ENCODE data around the gene SORCS2.

SORCS2 gene

GRCh38 chr4:7361280-7361895 is 169.1 kb downstream of the SORCS2 start:
- DNase-seq, result no peak

DNA sequence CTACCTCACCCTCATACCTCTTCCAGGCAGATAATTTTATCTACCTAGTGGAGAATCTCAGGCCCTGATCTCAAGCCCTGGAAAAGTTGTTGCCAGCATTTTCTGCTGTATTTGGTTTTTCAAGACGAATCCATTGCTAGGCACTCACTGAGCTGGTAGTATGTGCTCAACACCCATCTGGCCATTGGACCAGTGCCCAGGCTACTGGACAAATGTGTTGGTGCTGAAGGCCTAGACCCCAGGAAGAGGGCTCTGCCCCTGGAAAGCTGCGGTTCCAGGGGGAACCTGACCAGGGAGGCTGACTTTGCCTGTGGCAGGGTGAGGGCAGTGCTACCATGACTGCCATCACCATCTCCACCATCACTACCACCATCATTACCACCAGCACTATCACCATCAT is 170.0 kb downstream of the SORCS2 start:
- DNase-seq, result no peak

- no peak for DNase-seq
These were observed 170.6 kb downstream of the SORCS2 start for GRCh38 chr4:7362862-7363430.

- DNase-seq, result no peak
These were observed 172.6 kb downstream of the SORCS2 start for GRCh38 chr4:7364979-7365378.

GRCh38 chr4:7365462-7366179 is 173.3 kb downstream of the SORCS2 start:
- DNase-seq, result no peak

DNA sequence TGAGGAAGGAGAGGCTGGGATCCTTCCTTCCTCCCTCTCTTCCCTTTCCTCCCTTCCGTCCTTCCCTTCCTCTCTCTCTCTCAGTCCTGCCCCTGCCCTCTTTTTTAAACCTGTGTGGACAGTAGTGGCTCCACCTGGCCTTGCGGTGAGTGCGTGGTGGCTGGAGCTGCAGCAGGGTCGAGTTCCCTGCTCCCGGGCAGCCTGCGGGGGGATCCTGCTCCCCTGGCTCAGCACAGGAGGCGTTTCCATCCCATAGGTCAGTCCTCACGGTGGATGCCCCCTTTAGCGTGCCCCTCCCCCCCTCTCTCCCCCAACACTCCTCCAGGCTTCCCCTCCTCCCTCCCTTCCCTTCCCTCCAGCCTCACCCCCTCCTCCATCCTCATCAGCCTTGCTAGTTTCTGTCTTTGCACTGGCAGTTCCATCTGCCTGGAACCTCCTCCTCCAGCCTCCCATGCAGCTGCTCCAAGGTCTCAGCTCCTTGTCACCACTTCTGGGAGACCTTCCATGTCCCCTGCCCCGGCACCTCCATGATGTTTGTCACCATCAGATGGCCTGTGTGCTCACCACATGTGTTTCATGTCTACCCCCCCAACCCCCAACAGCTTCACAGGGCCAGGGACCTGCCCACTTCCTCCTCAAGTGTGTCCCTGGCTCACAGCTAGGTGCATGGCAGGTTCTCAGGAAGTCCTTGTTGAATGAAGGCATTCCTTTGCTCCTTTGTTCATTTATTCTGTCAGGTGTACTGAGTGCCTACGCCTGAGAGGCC is 174.0 kb downstream of the SORCS2 start:
- no peak for DNase-seq

DNA sequence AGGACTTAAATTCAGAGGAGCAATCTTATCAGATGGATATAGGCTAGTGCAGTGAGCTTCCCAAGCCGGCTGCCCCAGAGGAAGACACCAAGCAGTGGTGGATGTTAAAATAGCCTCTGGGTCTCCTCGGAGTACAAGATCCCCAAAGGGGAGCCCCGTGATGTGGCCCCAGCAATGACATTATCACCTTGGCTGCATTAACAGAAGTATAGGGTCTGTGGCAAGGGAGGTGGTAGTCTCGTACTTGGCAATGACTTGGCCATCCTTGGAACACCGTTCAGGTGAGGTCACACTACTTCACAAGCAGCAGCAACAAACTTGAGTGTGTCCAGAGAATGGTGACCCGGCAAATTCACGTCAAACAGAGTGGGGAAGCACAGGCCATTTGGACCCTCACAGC is 174.6 kb downstream of the SORCS2 start:
- DNase-seq, result no peak

GRCh38 chr4:7367406-7367805 is 175.1 kb downstream of the SORCS2 start:
- no peak for DNase-seq

GRCh38 chr4:7367864-7368277 is 175.5 kb downstream of the SORCS2 start:
- DNase-seq, result no peak

- DNase-seq, result no peak
These were observed 176.0 kb downstream of the SORCS2 start for GRCh38 chr4:7368296-7368695.

DNA sequence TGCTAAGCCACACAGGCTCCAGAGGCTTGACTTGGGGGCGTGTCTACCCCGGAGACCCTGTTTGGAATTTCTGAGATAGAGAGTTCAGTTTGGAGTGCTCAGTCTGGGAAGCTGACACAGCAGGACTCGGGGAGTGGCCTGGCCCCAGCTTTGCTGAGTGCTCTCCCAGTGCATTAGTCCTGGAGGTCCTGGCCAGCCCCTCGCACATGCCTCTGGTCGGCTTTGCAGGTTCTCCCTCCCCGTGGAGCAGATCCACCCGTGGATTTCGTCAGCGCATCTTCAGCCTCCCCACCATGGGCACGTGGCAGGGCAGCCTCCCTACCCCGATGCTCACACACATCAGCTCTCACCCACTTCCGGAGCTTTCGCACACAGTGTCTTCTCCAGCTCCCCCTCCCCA is 177.2 kb downstream of the SORCS2 start:
- no peak for DNase-seq

DNA sequence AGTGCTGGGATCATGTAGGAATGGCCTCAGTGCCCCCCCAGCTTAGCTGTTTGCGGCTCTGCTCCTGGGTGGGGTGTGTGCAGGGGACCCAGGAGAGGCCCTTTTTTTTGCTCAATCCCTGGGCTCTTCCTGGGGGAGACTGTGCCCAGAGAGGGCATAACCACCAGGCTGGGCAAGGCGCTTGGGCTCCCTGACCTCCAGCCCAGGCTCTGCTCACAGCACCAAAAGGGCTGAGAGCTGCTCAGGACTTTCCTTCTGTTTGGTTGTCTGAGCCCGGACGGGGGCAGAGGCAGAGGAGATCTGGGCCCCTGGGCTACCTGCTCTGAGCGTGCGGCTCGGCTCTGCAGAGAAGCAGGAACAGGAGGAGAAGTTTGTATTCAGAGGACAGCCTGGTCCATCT is 177.7 kb downstream of the SORCS2 start:
- DNase-seq, result no peak

DNA sequence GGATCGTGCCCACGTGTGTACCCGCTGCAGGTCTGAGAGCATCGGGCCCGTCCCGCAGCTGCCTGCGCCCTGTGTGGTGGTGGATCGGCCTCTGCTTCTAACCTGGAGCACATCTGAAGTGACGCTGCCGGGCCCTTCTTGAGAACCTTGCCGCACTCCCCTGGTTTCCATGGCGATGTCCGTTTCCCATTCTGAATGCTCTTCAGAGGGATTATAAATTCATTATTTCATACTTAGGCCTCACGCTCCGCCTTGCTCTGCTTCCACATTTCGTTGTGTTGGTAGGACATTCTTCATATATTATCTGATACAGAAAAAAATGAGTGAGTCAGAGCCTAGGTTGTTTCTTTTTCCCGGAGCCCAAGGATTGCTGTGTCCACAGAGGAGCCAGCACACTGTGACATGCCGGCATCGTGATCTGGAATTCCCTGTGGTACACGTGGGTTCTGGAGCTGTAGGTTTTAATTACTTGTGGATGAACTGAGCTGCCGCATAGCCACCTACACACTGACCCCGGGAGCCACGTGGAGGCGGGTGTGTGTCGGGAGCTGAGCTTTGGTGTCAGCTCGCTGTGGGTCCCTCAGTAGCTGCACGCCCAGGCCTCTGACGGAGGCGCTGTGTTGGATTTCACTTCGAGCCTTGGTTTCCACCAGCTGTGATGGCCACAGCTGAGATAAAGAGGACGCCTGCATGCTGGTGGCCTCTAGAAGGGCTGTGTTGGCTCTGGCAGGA is 179.0 kb downstream of the SORCS2 start:
- no peak for DNase-seq

DNA sequence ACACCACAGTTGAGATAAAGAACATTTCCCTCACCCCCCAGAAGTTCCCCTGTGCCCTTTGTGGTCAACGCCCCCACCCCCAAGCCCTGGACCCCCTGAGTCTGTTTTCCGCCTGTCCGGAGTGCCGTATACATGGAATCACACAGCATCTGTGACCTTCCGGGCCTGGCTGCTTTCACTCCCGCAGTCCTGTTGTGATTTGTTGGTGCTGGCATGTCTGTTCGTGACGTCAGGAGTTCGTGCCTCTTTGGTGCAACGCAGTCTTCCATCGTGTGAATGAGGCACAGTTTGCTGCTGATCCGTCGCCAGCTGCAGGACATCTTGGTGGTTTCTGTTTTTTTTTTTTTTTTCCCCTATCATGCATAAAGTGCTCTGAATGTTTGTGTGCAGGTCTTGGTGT is 180.3 kb downstream of the SORCS2 start:
- no peak for DNase-seq

- DNase-seq, result no peak
These were observed 182.2 kb downstream of the SORCS2 start for GRCh38 chr4:7374571-7374970.

DNA sequence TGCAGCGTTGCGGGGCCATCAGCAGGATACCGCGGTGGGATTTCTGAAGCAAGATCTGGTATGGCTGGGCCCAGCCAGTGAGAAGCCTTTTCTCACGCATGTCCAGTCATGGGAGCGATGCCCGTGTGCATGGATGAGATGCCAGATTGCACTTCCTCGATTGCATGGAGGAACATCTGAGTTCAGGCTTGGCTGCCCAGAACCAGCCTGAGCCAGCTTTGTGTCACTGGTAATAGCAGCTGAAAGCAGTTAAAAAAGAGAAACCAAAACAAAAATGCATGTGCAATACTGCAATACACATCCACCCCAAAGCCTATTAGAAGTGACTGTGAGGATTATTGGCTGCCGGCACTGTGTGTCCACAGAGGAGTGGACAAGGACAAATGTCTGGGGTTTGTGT is 183.1 kb downstream of the SORCS2 start:
- DNase-seq, result no peak

DNA sequence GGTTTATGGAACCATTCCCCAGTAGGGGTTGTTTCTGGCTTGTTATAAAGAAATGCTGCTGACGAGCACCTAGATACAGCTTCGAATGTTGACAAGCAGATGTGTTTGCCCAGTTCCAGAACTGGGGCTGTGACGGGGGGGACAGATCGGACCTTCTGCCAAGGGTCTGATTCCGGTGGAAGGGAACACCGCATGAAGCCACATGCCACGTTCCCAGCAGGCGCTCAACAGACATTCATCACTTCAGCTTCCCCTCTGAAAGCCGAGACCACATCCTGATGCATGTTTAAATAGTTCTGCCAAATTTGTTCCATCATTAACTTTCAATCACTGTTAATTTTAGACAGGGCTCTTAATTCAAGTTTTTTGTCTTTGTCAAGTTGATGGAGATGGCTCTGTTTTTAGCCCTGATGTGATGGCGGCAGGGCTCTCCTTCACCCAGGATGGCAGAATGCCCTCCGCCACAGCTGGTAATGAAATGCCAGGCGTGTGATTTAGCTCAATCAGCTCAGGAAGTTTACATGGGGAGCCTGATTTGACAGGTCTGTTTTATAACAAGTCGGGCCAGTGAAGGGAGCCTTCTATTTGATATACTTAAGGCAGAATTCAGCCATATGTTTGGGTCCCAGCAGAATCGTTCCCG is 185.0 kb downstream of the SORCS2 start:
- no peak for DNase-seq

GRCh38 chr4:7379186-7379585 is 186.8 kb downstream of the SORCS2 start:
- DNase-seq, result no peak

GRCh38 chr4:7379719-7380118 is 187.4 kb downstream of the SORCS2 start:
- no peak for DNase-seq

DNA sequence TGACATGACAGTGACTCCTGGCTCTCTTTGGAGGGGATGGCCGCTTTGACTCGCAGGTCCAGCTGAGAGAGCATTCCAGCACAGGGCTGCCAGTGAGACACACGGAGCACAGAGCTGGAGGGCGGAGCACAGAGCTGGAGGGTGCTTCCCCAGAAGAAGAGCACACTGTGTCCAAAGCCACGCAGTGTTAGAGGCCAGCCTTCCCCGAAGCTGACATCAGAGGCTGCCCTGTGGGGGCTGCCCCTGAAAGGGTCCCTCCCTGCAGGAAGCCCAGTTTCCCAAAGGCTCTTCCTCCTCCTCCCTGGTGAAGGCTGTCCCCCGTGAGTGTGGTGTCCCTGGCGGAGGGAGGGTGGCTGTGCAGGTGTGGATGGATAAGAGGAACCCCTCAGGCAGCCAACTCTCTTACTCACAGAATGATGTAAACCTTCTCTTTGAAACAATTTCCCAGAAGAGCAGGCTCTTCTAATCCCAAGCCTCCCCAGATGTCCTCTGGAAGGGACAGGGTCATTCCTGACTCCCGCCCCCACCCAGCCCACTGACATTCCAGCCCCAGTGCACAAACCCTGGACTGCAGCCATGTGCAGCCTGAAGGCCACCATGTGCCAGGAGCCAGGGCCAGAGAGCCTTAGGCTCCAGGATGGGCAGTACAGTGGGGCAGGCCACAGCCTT is 189.0 kb downstream of the SORCS2 start:
- no peak for DNase-seq

DNA sequence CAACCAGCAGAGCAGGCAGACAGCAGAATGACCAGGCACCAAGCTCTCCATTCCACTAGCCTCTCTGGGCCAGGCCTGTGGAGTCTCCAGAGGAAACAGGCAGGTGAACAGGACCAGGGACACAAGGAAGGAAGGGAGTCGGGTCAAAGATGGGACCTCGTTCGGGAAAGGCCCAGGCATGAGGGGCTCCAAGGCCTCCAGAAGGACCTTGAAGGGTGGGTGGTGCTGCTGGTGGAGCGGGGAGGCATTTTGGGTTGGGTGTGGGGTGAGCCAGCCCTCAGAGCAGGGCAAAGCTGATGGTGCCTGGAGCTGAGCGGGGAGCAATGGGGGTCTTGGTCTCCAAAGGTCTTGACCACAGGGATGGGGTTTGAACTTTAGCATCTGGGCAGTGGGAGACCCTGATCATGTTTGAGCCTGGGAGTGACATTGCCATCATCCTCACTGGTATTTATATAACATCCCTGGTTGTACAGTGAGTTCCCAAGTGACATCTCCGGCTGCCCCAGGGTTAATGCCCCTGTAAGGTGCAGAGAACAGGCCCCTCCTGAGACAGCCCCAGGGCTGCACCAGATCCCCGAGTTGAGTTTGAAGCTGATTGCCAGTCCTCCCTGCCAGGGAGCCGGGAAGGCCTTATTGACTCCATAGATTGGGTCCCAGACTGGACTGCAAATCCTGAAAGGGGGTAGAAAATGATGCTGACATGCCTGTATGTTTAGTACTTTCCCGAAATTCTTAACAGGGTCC is 189.7 kb downstream of the SORCS2 start:
- no peak for DNase-seq
